PFSK-1 (cell line): ENCODE results near the gene GREB1.
A peak's percentile ranks its signal among the peaks of the same experiment; 100 is the strongest.

Experiments used
- FOXP2 ChIP-seq: optimal IDR thresholded peaks from 2 replicates; pipeline ENCODE3; 2011; ENCODE audit warnings: borderline replicate concordance, control low read depth, inconsistent platforms; ENCODE audit not compliant: insufficient read depth; ENCODE audit errors: extremely low read length, extremely low read depth
- POLR2AphosphoS5 ChIP-seq: IDR thresholded peaks from 2 replicates; pipeline ENCODE4 v1.6.1; 2012; ENCODE audit warnings: low read depth, mild to moderate bottlenecking, control low read depth, low read length, moderate library complexity
- SIN3A ChIP-seq: IDR thresholded peaks from 2 replicates; pipeline ENCODE4 v1.6.1; 2012; ENCODE audit warnings: mild to moderate bottlenecking, low read length, moderate library complexity, borderline replicate concordance; ENCODE audit not compliant: insufficient read depth
- TAF1 ChIP-seq: IDR thresholded peaks from 2 replicates; pipeline ENCODE4 v1.6.1; 2012; ENCODE audit warnings: low read length, control low read depth, borderline replicate concordance; ENCODE audit not compliant: insufficient read depth
- TF ChIP-seq, protein P1 (sequence below), 2 experiments: IDR thresholded peaks; 2 replicates each; pipeline versions ENCODE4 v1.6.1 to v1.8.0; 2011 to 2012; ENCODE audit warnings: low read depth in 2 of 2, low read length in 2 of 2, control low read depth in 1 of 2, inconsistent platforms in 1 of 2, mild to moderate bottlenecking in 1 of 2, moderate library complexity in 1 of 2; ENCODE audit not compliant: insufficient read depth in 1 of 2

GREB1 gene

DNA sequence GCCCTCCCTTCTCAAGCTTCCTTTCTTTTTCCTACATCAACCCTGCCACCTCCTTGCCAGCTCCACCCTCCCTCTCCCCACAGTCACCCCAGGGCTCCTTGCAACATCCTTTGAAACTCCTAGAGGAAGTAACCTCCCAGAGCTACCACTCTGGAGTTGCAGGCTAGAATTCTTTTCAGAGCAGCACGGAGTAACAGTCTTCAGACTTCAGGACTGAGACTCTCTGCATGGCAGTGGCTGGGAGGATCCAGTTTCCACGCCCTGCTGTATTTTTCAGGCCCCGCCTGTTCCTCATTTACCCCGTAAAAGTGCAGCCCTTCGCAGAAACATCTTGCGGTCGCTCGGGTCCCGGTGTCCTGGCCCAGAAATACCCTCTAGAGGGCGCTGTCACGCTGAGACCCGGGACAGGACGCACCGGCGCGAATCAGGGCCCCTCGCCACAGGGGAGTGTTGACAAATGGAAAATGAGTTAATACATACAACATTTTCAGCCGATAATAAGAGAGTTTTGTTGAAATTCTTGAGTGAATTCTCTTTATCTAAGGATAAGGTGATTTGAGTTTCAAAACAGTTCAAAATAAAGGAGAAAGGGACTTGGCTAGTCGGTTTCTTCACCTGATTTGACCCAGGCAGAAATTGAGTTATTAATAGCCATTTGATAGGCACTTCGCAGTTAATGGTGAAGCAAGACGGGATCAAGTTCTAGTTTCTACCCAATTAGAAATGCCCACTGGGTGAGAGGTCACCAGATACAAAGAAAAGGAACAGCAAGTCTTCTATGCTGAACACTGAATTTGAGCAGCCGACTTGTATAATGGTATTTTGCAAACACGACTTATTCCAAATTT lies 154.6 kb downstream of the GREB1 start:
- no peak for TF ChIP-seq SIN3A
- peak; percentile 40; the same call in 1 of the 2 replicates for TF ChIP-seq POLR2AphosphoS5
- TF ChIP-seq, protein P1, sequence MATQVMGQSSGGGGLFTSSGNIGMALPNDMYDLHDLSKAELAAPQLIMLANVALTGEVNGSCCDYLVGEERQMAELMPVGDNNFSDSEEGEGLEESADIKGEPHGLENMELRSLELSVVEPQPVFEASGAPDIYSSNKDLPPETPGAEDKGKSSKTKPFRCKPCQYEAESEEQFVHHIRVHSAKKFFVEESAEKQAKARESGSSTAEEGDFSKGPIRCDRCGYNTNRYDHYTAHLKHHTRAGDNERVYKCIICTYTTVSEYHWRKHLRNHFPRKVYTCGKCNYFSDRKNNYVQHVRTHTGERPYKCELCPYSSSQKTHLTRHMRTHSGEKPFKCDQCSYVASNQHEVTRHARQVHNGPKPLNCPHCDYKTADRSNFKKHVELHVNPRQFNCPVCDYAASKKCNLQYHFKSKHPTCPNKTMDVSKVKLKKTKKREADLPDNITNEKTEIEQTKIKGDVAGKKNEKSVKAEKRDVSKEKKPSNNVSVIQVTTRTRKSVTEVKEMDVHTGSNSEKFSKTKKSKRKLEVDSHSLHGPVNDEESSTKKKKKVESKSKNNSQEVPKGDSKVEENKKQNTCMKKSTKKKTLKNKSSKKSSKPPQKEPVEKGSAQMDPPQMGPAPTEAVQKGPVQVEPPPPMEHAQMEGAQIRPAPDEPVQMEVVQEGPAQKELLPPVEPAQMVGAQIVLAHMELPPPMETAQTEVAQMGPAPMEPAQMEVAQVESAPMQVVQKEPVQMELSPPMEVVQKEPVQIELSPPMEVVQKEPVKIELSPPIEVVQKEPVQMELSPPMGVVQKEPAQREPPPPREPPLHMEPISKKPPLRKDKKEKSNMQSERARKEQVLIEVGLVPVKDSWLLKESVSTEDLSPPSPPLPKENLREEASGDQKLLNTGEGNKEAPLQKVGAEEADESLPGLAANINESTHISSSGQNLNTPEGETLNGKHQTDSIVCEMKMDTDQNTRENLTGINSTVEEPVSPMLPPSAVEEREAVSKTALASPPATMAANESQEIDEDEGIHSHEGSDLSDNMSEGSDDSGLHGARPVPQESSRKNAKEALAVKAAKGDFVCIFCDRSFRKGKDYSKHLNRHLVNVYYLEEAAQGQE (IDR thresholded peaks at IDR 0.05; ENCODE audit: insufficient read depth in 1 of 2, low read depth in 2 of 2, low read length in 2 of 2) = no peak
- TF ChIP-seq FOXP2 = peak; percentile 63

- TF ChIP-seq TAF1 (no peak), SIN3A (no peak), POLR2AphosphoS5 (no peak), FOXP2 (no peak)
- TF ChIP-seq, protein P1 (IDR thresholded peaks at IDR 0.05; ENCODE audit: insufficient read depth in 1 of 2, low read depth in 2 of 2, low read length in 2 of 2) = no peak
Measured at GRCh38 chr2:11691076-11691660, 157.3 kb downstream of the GREB1 start.
